GM12873 (cell line): ENCODE data around the gene ARHGAP10.

Source experiments
- CTCF ChIP-seq: IDR thresholded peaks from 2 replicates; pipeline ENCODE4 v1.5.1; 2012; ENCODE audit warnings: low read depth, mild to moderate bottlenecking, moderate library complexity, low read length, control low read depth; ENCODE audit not compliant: insufficient read depth; ENCODE audit errors: missing control alignments

Gene ARHGAP10

GRCh38 chr4:147801820-147802219 lies 69.9 kb downstream of the ARHGAP10 start:
- no peak for TF ChIP-seq CTCF

GRCh38 chr4:147802346-147802745 lies 70.5 kb downstream of the ARHGAP10 start:
- TF ChIP-seq CTCF, result no peak

GRCh38 chr4:147805946-147806345 lies 74.1 kb downstream of the ARHGAP10 start:
- TF ChIP-seq CTCF, result no peak

GRCh38 chr4:147808447-147808846 lies 76.6 kb downstream of the ARHGAP10 start:
- no peak for TF ChIP-seq CTCF

GRCh38 chr4:147809211-147809610 lies 77.3 kb downstream of the ARHGAP10 start:
- no peak for TF ChIP-seq CTCF

- no peak for TF ChIP-seq CTCF
Observed at GRCh38 chr4:147811878-147812277, 80.0 kb downstream of the ARHGAP10 start.

GRCh38 chr4:147813109-147813773 lies 81.4 kb downstream of the ARHGAP10 start:
- no peak for TF ChIP-seq CTCF

- no peak for TF ChIP-seq CTCF
Observed at GRCh38 chr4:147813973-147814372, 82.1 kb downstream of the ARHGAP10 start.
